SK-N-SH treated with all-trans-retinoic acid at 6 μM for 48 hours (cell line): Measurements from ENCODE around the gene CDC5L.

Experiments used
- ATAC-seq: fragments of 200-7000 bp; cut with Tn5 transposase; 3 replicates; pipeline ENCODE4 v1.9.1; 2020; ENCODE audit warnings: mild to moderate bottlenecking, moderate library complexity
- ARNTL ChIP-seq: fragments of 450-650 bp; formaldehyde crosslinking; IDR thresholded peaks from 2 replicates; pipeline ENCODE4 v1.5.0; 2020; ENCODE audit warnings: low read depth, mild to moderate bottlenecking, moderate library complexity, borderline replicate concordance
- BACH2 ChIP-seq: fragments of 250-450 bp; sonication (Bioruptor Pico); IDR thresholded peaks from 2 replicates; pipeline ENCODE4 v1.9.0; 2021; ENCODE audit warnings: mild to moderate bottlenecking, borderline replicate concordance
- CREB5 ChIP-seq: fragments of 250-450 bp; sonication (Bioruptor Pico); IDR thresholded peaks from 2 replicates; pipeline ENCODE4 v1.5.1; 2020; ENCODE audit warnings: low read depth, mild to moderate bottlenecking, moderate library complexity
- CSDC2 ChIP-seq: fragments of 250-450 bp; sonication (Bioruptor Pico); IDR thresholded peaks from 2 replicates; pipeline ENCODE4 v1.5.0; 2020; ENCODE audit warnings: mild to moderate bottlenecking, moderate library complexity
- CSRNP3 ChIP-seq: fragments of 250-450 bp; sonication (Bioruptor Pico); IDR thresholded peaks from 2 replicates; pipeline ENCODE4 v1.5.1; 2021; ENCODE audit warnings: mild to moderate bottlenecking, moderate library complexity
- ESRRG ChIP-seq: fragments of 250-450 bp; sonication (Bioruptor Pico); IDR thresholded peaks from 2 replicates; pipeline ENCODE4 v1.6.1; 2021; ENCODE audit warnings: mild to moderate bottlenecking
- GLIS3 ChIP-seq: fragments of 250-450 bp; sonication (Bioruptor Pico); IDR thresholded peaks from 2 replicates; pipeline ENCODE4 v1.5.0; 2020; ENCODE audit warnings: mild to moderate bottlenecking, moderate library complexity
- ISL1 ChIP-seq: fragments of 250-450 bp; sonication (Bioruptor Pico); IDR thresholded peaks from 2 replicates; pipeline ENCODE4 v2.1.2; 2022; ENCODE audit warnings: mild to moderate bottlenecking, moderate library complexity
- PATZ1 ChIP-seq: fragments of 250-450 bp; sonication (Bioruptor Pico); IDR thresholded peaks from 2 replicates; pipeline ENCODE4 v1.8.0; 2020; ENCODE audit warnings: mild to moderate bottlenecking, moderate library complexity, borderline replicate concordance
- POU6F1 ChIP-seq: fragments of 250-450 bp; sonication (Bioruptor Pico); IDR thresholded peaks from 2 replicates; pipeline ENCODE4 v1.8.0; 2021; ENCODE audit warnings: low read depth, mild to moderate bottlenecking, moderate library complexity, borderline replicate concordance
- PPARA ChIP-seq: fragments of 250-450 bp; sonication (Bioruptor Pico); IDR thresholded peaks from 2 replicates; pipeline ENCODE4 v1.5.0; 2020; ENCODE audit warnings: mild to moderate bottlenecking, borderline replicate concordance
- SNAI2 ChIP-seq: fragments of 250-450 bp; sonication (Bioruptor Pico); IDR thresholded peaks from 2 replicates; pipeline ENCODE4 v1.5.0; 2020; ENCODE audit warnings: mild to moderate bottlenecking, moderate library complexity
- TCF4 ChIP-seq: fragments of 250-450 bp; sonication (Bioruptor Pico); IDR thresholded peaks from 2 replicates; pipeline ENCODE4 v1.8.0; 2021; ENCODE audit warnings: mild to moderate bottlenecking, moderate library complexity, borderline replicate concordance
- TSHZ2 ChIP-seq: fragments of 250-450 bp; sonication (Bioruptor Pico); IDR thresholded peaks from 2 replicates; pipeline ENCODE4 v1.5.0; 2020; ENCODE audit warnings: mild to moderate bottlenecking, moderate library complexity
- ZFP3 ChIP-seq: fragments of 250-450 bp; sonication (Bioruptor Pico); IDR thresholded peaks from 2 replicates; pipeline ENCODE4 v1.5.0; 2020; ENCODE audit warnings: mild to moderate bottlenecking, moderate library complexity
- ZFP30 ChIP-seq: fragments of 450-650 bp; formaldehyde crosslinking; IDR thresholded peaks from 2 replicates; pipeline ENCODE4 v1.5.0; 2022; ENCODE audit warnings: mild to moderate bottlenecking, moderate library complexity
- ZNF565 ChIP-seq: fragments of 450-650 bp; formaldehyde crosslinking; conservative IDR thresholded peaks from 2 replicates; pipeline ENCODE4 v1.5.0; 2020; ENCODE audit warnings: low read depth, mild to moderate bottlenecking, moderate library complexity
- ZNF70 ChIP-seq: fragments of 450-650 bp; formaldehyde crosslinking; IDR thresholded peaks from 2 replicates; pipeline ENCODE4 v1.5.0; 2020; ENCODE audit warnings: mild to moderate bottlenecking, moderate library complexity
- ZNF8 ChIP-seq: fragments of 450-650 bp; formaldehyde crosslinking; IDR thresholded peaks from 2 replicates; pipeline ENCODE4 v1.5.0; 2020; ENCODE audit warnings: mild to moderate bottlenecking, moderate library complexity

Gene CDC5L

GRCh38 chr6:44456070-44456965 lies 68.8 kb downstream of the CDC5L start (continued):
- TF ChIP-seq TSHZ2 (CRISPR knock-in tag) = no peak

GRCh38 chr6:44456966-44457292 lies 69.4 kb downstream of the CDC5L start:
- no peak for ATAC-seq
- TF ChIP-seq ZNF565 (CRISPR knock-in tag) (no peak), ZNF8 (no peak), ARNTL (no peak), ISL1 (CRISPR knock-in tag) (no peak), CSRNP3 (CRISPR knock-in tag) (no peak), PPARA (CRISPR knock-in tag) (no peak), GLIS3 (CRISPR knock-in tag) (no peak), BACH2 (no peak), TSHZ2 (CRISPR knock-in tag) (no peak), ZFP3 (CRISPR knock-in tag) (no peak), CREB5 (CRISPR knock-in tag) (no peak), TCF4 (CRISPR knock-in tag) (no peak), POU6F1 (no peak), PATZ1 (CRISPR knock-in tag) (no peak), CSDC2 (CRISPR knock-in tag) (no peak), ZFP30 (no peak), ESRRG (CRISPR knock-in tag) (no peak), ZNF70 (CRISPR knock-in tag) (no peak), SNAI2 (CRISPR knock-in tag) (no peak)
